SK-N-SH (cell line): ENCODE measurements around the gene ANGPTL7. TPM values are rescaled to one million over a fixed set of nuclear protein-coding genes. Genes with fewer than 3 reads are reported as not detected.

Experiments used
- CTCF ChIA-PET: fragments of 300-600, 350-600 bp; formaldehyde crosslinking; extraction: SDS; loops from one replicate; lab custom pipeline; 2021; lab: Yijun Ruan, JAX
- POLR2A ChIA-PET: fragments of 350-600 bp; sonication (Branson Sonifier 250); formaldehyde crosslinking; extraction: SDS; loops from one replicate; lab custom pipeline; 2020; ENCODE audit warnings: antibody characterized with exemption, inconsistent platforms; lab: Yijun Ruan, JAX
- DNase-seq: peaks from one replicate; pipeline ENCODE4 v3.0.0; 2012
- H2AFZ ChIP-seq: fragments of 200-600 bp; sonication (generic); 2 replicates; pipeline ENCODE4 v1.8.1; 2016; ENCODE audit warnings: antibody characterized with exemption, mild to moderate bottlenecking, low read depth
- H3F3A ChIP-seq: fragments of 200-600 bp; sonication (generic); replicated peaks from 2 replicates; pipeline ENCODE3; 2016; ENCODE audit warnings: antibody characterized with exemption, mild to moderate bottlenecking; ENCODE audit not compliant: insufficient read depth
- H3K27ac ChIP-seq, 2 experiments: fragments of 200-500 bp in 1 of 2; fragments of 200-600 bp in 1 of 2; sonication (Bioruptor generic) in 1 of 2; sonication (generic), shearing (Covaris generic) in 1 of 2; 2 replicates each; pipeline versions ENCODE4 v1.5.1 to v1.6.1; 2014 to 2016; ENCODE audit warnings: low read depth in 2 of 2, inconsistent platforms in 1 of 2, low read length in 1 of 2, mild to moderate bottlenecking in 1 of 2, mixed read lengths in 1 of 2
- H3K27me3 ChIP-seq: fragments of 200-600 bp; sonication (generic), shearing (Covaris generic); 2 replicates; pipeline ENCODE4 v1.6.1; 2016; ENCODE audit warnings: mixed run types; ENCODE audit not compliant: insufficient read depth
- H3K36me3 ChIP-seq, 2 experiments: fragments of 200-500 bp in 1 of 2; fragments of 200-600 bp in 1 of 2; sonication (Bioruptor generic) in 1 of 2; sonication (generic) in 1 of 2; replicated peaks in 1 of 2; 2 replicates each; pipeline versions ENCODE3 to v1.5.1; 2014 to 2016; ENCODE audit warnings: low read length in 1 of 2, mild to moderate bottlenecking in 1 of 2; ENCODE audit not compliant: insufficient read depth in 2 of 2, control insufficient read depth in 1 of 2
- H3K4me1 ChIP-seq, 2 experiments: fragments of 200-500 bp in 1 of 2; fragments of 200-600 bp in 1 of 2; sonication (Bioruptor generic) in 1 of 2; sonication (generic), shearing (Covaris generic) in 1 of 2; 2 replicates each; pipeline versions ENCODE4 v1.5.1 to v1.6.1; 2014 to 2016; ENCODE audit warnings: low read depth in 1 of 2, low read length in 1 of 2, mixed run types in 1 of 2; ENCODE audit not compliant: insufficient read depth in 2 of 2, control insufficient read depth in 1 of 2
- H3K4me2 ChIP-seq: fragments of 200-600 bp; sonication (generic), shearing (Covaris generic); 2 replicates; pipeline ENCODE4 v1.6.1; 2017; ENCODE audit warnings: mixed run types
- H3K4me3 ChIP-seq, 2 experiments: fragments of 200-500 bp in 1 of 2; fragments of 200-600 bp in 1 of 2; sonication (Bioruptor generic) in 1 of 2; sonication (generic), shearing (Covaris generic) in 1 of 2; 2 replicates each; pipeline versions ENCODE4 v1.5.1 to v1.8.1; 2014 to 2016; ENCODE audit warnings: low read depth in 2 of 2, inconsistent platforms in 1 of 2, low read length in 1 of 2, mild to moderate bottlenecking in 1 of 2, mixed read lengths in 1 of 2, moderate library complexity in 1 of 2
- H3K79me2 ChIP-seq: fragments of 200-600 bp; sonication (generic); 2 replicates; pipeline ENCODE4 v1.8.1; 2017; ENCODE audit warnings: mild to moderate bottlenecking; ENCODE audit not compliant: insufficient read depth
- H3K9ac ChIP-seq: fragments of 200-600 bp; sonication (generic); 2 replicates; pipeline ENCODE4 v1.6.1; 2017; ENCODE audit warnings: mixed run types
- H3K9me2 ChIP-seq: fragments of 200-600 bp; sonication (generic); 2 replicates; pipeline ENCODE4 v1.6.1; 2017; ENCODE audit warnings: mixed run types
- H3K9me3 ChIP-seq: fragments of 200-600 bp; sonication (generic); 2 replicates; pipeline ENCODE4 v1.6.1; 2017; ENCODE audit warnings: mixed run types, mild to moderate bottlenecking, moderate library complexity
- H4K20me1 ChIP-seq: fragments of 200-600 bp; sonication (generic); 2 replicates; pipeline ENCODE4 v1.6.1; 2017; ENCODE audit warnings: mild to moderate bottlenecking, mixed run types; ENCODE audit not compliant: insufficient read depth
- EP300 ChIP-seq, 2 experiments: IDR thresholded peaks; 2 replicates each; pipeline versions ENCODE4 v1.4.0 to v1.6.1; 2012; ENCODE audit warnings: borderline replicate concordance in 1 of 2, low read depth in 1 of 2, low read length in 1 of 2
- EZH2phosphoT487 ChIP-seq: fragments of 200-600 bp; sonication (generic); IDR thresholded peaks from 2 replicates; pipeline ENCODE4 v1.6.1; 2017; ENCODE audit warnings: low read depth, mixed run types, mild to moderate bottlenecking, antibody characterized with exemption, moderate library complexity, borderline replicate concordance
- FOSL2 ChIP-seq: IDR thresholded peaks from 2 replicates; pipeline ENCODE4 v1.4.0; 2012; ENCODE audit warnings: low read depth, mild to moderate bottlenecking, moderate library complexity, borderline replicate concordance
- FOXM1 ChIP-seq: IDR thresholded peaks from 2 replicates; pipeline ENCODE4 v1.4.0; 2012; ENCODE audit warnings: low read depth, mild to moderate bottlenecking
- GABPA ChIP-seq: IDR thresholded peaks from 2 replicates; pipeline ENCODE4 v1.4.0; 2012; ENCODE audit warnings: low read depth, mild to moderate bottlenecking
- GATA2 ChIP-seq: sonication (generic); formaldehyde crosslinking; IDR thresholded peaks from 2 replicates; pipeline ENCODE4 v1.5.0; 2020; ENCODE audit warnings: mild to moderate bottlenecking, missing genetic modification reagents
- IRF3 ChIP-seq: fragments of 150-350 bp; IDR thresholded peaks from 2 replicates; pipeline ENCODE4 v1.6.1; 2016; ENCODE audit warnings: mild to moderate bottlenecking, low read depth, low read length
- JUND ChIP-seq: IDR thresholded peaks from 2 replicates; pipeline ENCODE4 v1.4.0; 2012
- MAX ChIP-seq: IDR thresholded peaks from 2 replicates; pipeline ENCODE4 v1.4.0; 2012; ENCODE audit warnings: low read depth
- MXI1 ChIP-seq: IDR thresholded peaks from 2 replicates; pipeline ENCODE4 v1.6.1; 2012; ENCODE audit warnings: mild to moderate bottlenecking, low read depth, low read length, improper control_type of control experiment
- NFIC ChIP-seq: IDR thresholded peaks from 2 replicates; pipeline ENCODE4 v1.4.0; 2012; ENCODE audit warnings: borderline replicate concordance
- PBX3 ChIP-seq: IDR thresholded peaks from 2 replicates; pipeline ENCODE4; 2012
- RAD21 ChIP-seq: IDR thresholded peaks from 2 replicates; pipeline ENCODE4 v1.6.1; 2012; ENCODE audit warnings: mild to moderate bottlenecking, low read length
- REST ChIP-seq: IDR thresholded peaks from 2 replicates; pipeline ENCODE4 v1.6.1; 2012; ENCODE audit warnings: mild to moderate bottlenecking, low read depth, low read length, moderate library complexity
- TCF12 ChIP-seq: IDR thresholded peaks from 2 replicates; pipeline ENCODE4 v1.4.0; 2012
- TEAD4 ChIP-seq: IDR thresholded peaks from 2 replicates; pipeline ENCODE4 v1.4.0; 2012; ENCODE audit warnings: mild to moderate bottlenecking, borderline replicate concordance; ENCODE audit not compliant: insufficient read depth
- USF1 ChIP-seq: IDR thresholded peaks from 2 replicates; pipeline ENCODE4 v1.4.0; 2012; ENCODE audit warnings: low read depth, borderline replicate concordance
- YY1 ChIP-seq: IDR thresholded peaks from 2 replicates; pipeline ENCODE4 v1.4.0; 2012; ENCODE audit warnings: low read depth, mild to moderate bottlenecking
- ZBTB33 ChIP-seq: IDR thresholded peaks from 2 replicates; pipeline ENCODE4 v1.4.0; 2012; ENCODE audit warnings: low read depth, borderline replicate concordance
- polyA plus RNA-seq, 3 experiments: library from polyadenylated mRNA; depleted of rRNA; stranded (reverse); fragments of >200 nt; gene quantifications; 2 replicates each; pipeline ENCODE4 v1.2.3, GENCODE V29; 2012

Gene ANGPTL7
- polyA plus RNA-seq, 1 of the 3 experiments (the other 2 are of a cell fraction), result 0.08 TPM

GRCh38 chr1:11178021-11179015 lies 10.8 kb upstream of the ANGPTL7 start (continued):
- TF ChIP-seq IRF3 (no peak), ZBTB33 (no peak), GABPA (no peak), JUND (0 out of 2 replicates have a peak, but pooled peaks have one; percentile 3), TEAD4 (no peak), NFIC (no peak)

- H3K27ac ChIP-seq, result peak overlapping the region; percentile 64 to 80; a peak in 2 of 4 replicates
- no peaks in the 10 kb centered on the region for H4K20me1 ChIP-seq
- no peak overlapping the region for H3K4me3 ChIP-seq
- no peaks in the 10 kb centered on the region for H3K27me3 ChIP-seq
- ChIA-PET POLR2A (no interaction called here), CTCF (interaction anchor here (1.3 to 2.2 kb wide), 2 partner anchors 9 to 141 kb away, joined by 3 to 7 read pairs; no protein-coding TSS in a partner anchor)
- no peaks in the 10 kb centered on the region for H3K9me3 ChIP-seq
- H3K9me2 ChIP-seq, result no peaks in the 10 kb centered on the region
- no peak for DNase-seq
- peak overlapping the region; percentile 46; the same call in 1 of the 2 replicates for H3K4me2 ChIP-seq
- H3F3A ChIP-seq, result peaks cover 35% of the 10 kb centered on the region
- peaks cover 8 to 18% of the 10 kb centered on the region in 2 experiments for H3K36me3 ChIP-seq
- H3K9ac ChIP-seq, result no peak overlapping the region
- H2AFZ ChIP-seq, result no peak overlapping the region
- H3K4me1 ChIP-seq, result peaks cover 28 to 30% of the 10 kb centered on the region in 2 experiments
- H3K79me2 ChIP-seq, result no peaks in the 10 kb centered on the region
- TF ChIP-seq RAD21, result no peak
- no peak for TF ChIP-seq FOXM1
- no peak for TF ChIP-seq FOSL2
- TF ChIP-seq GATA2 (CRISPR knock-in tag), result no peak
- TF ChIP-seq YY1, result no peak
- TF ChIP-seq EP300 (IDR thresholded peaks at IDR 0.05; ENCODE audit: borderline replicate concordance in 1 of 2, low read depth in 1 of 2, low read length in 1 of 2), result no peak
- no peak for TF ChIP-seq EZH2phosphoT487
- TF ChIP-seq USF1, result no peak
- no peak for TF ChIP-seq PBX3
- no peak for TF ChIP-seq REST
- TF ChIP-seq IRF3, result no peak
- TF ChIP-seq TCF12, result no peak
- TF ChIP-seq MXI1, result no peak
- TF ChIP-seq MAX, result no peak
- no peak for TF ChIP-seq TEAD4
Measured at GRCh38 chr1:11179125-11179524, 10.0 kb upstream of the ANGPTL7 start.
